K562 (cell line): ENCODE measurements around the gene PLA2G2C. TPM values are rescaled to one million over a fixed set of nuclear protein-coding genes. Genes with fewer than 3 reads are reported as not detected.

ENCODE experiments used
- CBX5 ChIP-seq: IDR thresholded peaks from 2 replicates; pipeline ENCODE4 v1.6.1; 2014; ENCODE audit warnings: low read depth, borderline replicate concordance
- ELF4 ChIP-seq: fragments of 450-650 bp; formaldehyde crosslinking; IDR thresholded peaks from 2 replicates; pipeline ENCODE4 v1.4.0; 2022; ENCODE audit warnings: missing genetic modification characterization
- ETV1 ChIP-seq: fragments of 450-650 bp; conservative IDR thresholded peaks from 2 replicates; pipeline ENCODE4 v1.6.1; 2016; ENCODE audit warnings: missing genetic modification characterization, control low read depth, low read depth, missing compliant biosample characterization
- JUND ChIP-seq, 2 experiments: IDR thresholded peaks; 2 replicates in 1 of 2; 3 replicates in 1 of 2; pipeline ENCODE4 v1.6.1; 2011; ENCODE audit warnings: borderline replicate concordance in 2 of 2, low read depth in 2 of 2, low read length in 2 of 2, improper control_type of control experiment in 1 of 2, missing biosample characterization in 1 of 2, missing genetic modification characterization in 1 of 2, missing genetic modification reagents in 1 of 2
- MAFF ChIP-seq: IDR thresholded peaks from 2 replicates; pipeline ENCODE4 v1.6.1; 2012; ENCODE audit warnings: low read length, improper control_type of control experiment
- NCOA4 ChIP-seq: fragments of 450-650 bp; IDR thresholded peaks from 2 replicates; pipeline ENCODE4 v1.6.1; 2018; ENCODE audit warnings: mild to moderate bottlenecking; ENCODE audit not compliant: partially characterized antibody
- NR0B1 ChIP-seq: fragments of 450-650 bp; IDR thresholded peaks from one replicate; pipeline ENCODE4 v1.6.1; 2018; ENCODE audit warnings: mild to moderate bottlenecking, moderate library complexity; ENCODE audit not compliant: partially characterized antibody
- PCBP2 ChIP-seq: fragments of 200-400 bp; formaldehyde crosslinking; IDR thresholded peaks from 2 replicates; pipeline ENCODE4 v1.6.1; 2018; ENCODE audit warnings: low read length, low read depth, mild to moderate bottlenecking, moderate library complexity; ENCODE audit not compliant: poor library complexity, severe bottlenecking
- PHB ChIP-seq: fragments of 250-450 bp; sonication (Bioruptor Pico); IDR thresholded peaks from 2 replicates; pipeline ENCODE4 v1.5.0; 2021
- PHTF2 ChIP-seq: fragments of 250-450 bp; sonication (Bioruptor Pico); IDR thresholded peaks from 2 replicates; pipeline ENCODE4 v1.5.0; 2021; ENCODE audit warnings: mild to moderate bottlenecking
- POLR2G ChIP-seq: fragments of 200-400 bp; formaldehyde crosslinking; IDR thresholded peaks from 2 replicates; pipeline ENCODE4 v1.6.1; 2017; ENCODE audit warnings: low read depth, mild to moderate bottlenecking, antibody characterized with exemption, low read length, moderate library complexity
- POLR3G ChIP-seq: IDR thresholded peaks from 2 replicates; pipeline ENCODE4 v1.6.1; 2011; ENCODE audit not compliant: insufficient read length, insufficient replicate concordance; ENCODE audit errors: extremely low read depth
- RBM15 ChIP-seq: fragments of 200-400 bp; formaldehyde crosslinking; IDR thresholded peaks from 2 replicates; pipeline ENCODE4 v1.6.1; 2018; ENCODE audit warnings: mild to moderate bottlenecking, low read length, moderate library complexity; ENCODE audit not compliant: insufficient read depth
- SAP30 ChIP-seq: fragments of 200-600 bp; sonication (generic); IDR thresholded peaks from 2 replicates; pipeline ENCODE4 v1.6.1; 2012; ENCODE audit warnings: borderline replicate concordance, low read depth, mild to moderate bottlenecking, moderate library complexity, low read length, control low read depth, inconsistent platforms; ENCODE audit not compliant: insufficient read depth, poor library complexity, severe bottlenecking
- SMARCA4 ChIP-seq: fragments of 450-650 bp; IDR thresholded peaks from 2 replicates; pipeline ENCODE4 v1.6.1; 2016
- XRCC3 ChIP-seq: fragments of 450-650 bp; IDR thresholded peaks from 2 replicates; pipeline ENCODE4 v1.6.1; 2017; ENCODE audit warnings: mild to moderate bottlenecking, moderate library complexity
- ZEB2 ChIP-seq: fragments of 450-650 bp; IDR thresholded peaks from 2 replicates; pipeline ENCODE4 v1.6.1; 2016
- ZNF121 ChIP-seq: sonication (generic); formaldehyde crosslinking; conservative IDR thresholded peaks from 2 replicates; pipeline ENCODE4 v1.8.0; 2022; ENCODE audit warnings: missing genetic modification reagents
- ZNF133 ChIP-seq: fragments of 250-450 bp; sonication (Bioruptor Pico); IDR thresholded peaks from 2 replicates; pipeline ENCODE4 v1.4.0; 2020; ENCODE audit warnings: mild to moderate bottlenecking
- ZNF445 ChIP-seq: fragments of 250-450 bp; sonication (Bioruptor Pico); IDR thresholded peaks from 2 replicates; pipeline ENCODE4 v1.4.0; 2020; ENCODE audit warnings: low read depth, mild to moderate bottlenecking, moderate library complexity
- ZNF778 ChIP-seq: fragments of 450-650 bp; formaldehyde crosslinking; IDR thresholded peaks from 2 replicates; pipeline ENCODE4 v1.4.0; 2020; ENCODE audit warnings: mild to moderate bottlenecking, moderate library complexity
- ZNF785 ChIP-seq: fragments of 250-450 bp; sonication (Bioruptor Pico); IDR thresholded peaks from 2 replicates; pipeline ENCODE4 v1.4.0; 2020; ENCODE audit warnings: mild to moderate bottlenecking
- polyA plus RNA-seq, 8 experiments: library from polyadenylated mRNA; depleted of rRNA in 4 of 8; stranded (reverse) in 5 of 8; unstranded in 3 of 8; fragments of >200 nt; fragmentation: Nextera tagmentation in 2 of 8; fragmentation: Illumina TruSeq in 1 of 8; extraction: Ambion mirVana in 2 of 8; extraction: Trizol in 1 of 8; gene quantifications; 2 replicates each; pipeline versions ENCODE4 v1.2.1 to v1.2.3, GENCODE V29; 2011 to 2014; ENCODE audit warnings: inconsistent platforms in 1 of 8, missing spikeins in 1 of 8
- total RNA-seq, 7 experiments: library from RNA; depleted of rRNA in 6 of 7; stranded (reverse); fragments of >200 nt in 6 of 7; fragmentation: Illumina TruSeq in 2 of 7; extraction: Trizol in 2 of 7; gene quantifications; 2 replicates each; pipeline versions ENCODE4 v1.2.1 to v1.2.3, GENCODE V29; 2011 to 2021; ENCODE audit warnings: low replicate concordance in 1 of 7
- TF ChIP-seq, protein P1 (sequence below): fragments of 250-450 bp; sonication (Bioruptor Pico); IDR thresholded peaks from 2 replicates; pipeline ENCODE4 v1.4.0; 2020
- TF ChIP-seq, protein P2 (sequence below): fragments of 450-650 bp; IDR thresholded peaks from 2 replicates; pipeline ENCODE4 v1.6.1; 2016; ENCODE audit warnings: antibody characterized with exemption
- TF ChIP-seq, protein P3 (sequence below): IDR thresholded peaks from 2 replicates; pipeline ENCODE4 v1.6.1; 2012; ENCODE audit warnings: low read depth, low read length, improper control_type of control experiment, borderline replicate concordance

The PLA2G2C gene
- total and polyA plus RNA-seq, 9 of the 15 experiments (the other 6 are each of a cell fraction or from before 2014, with no cell fraction given): 0.14 to 0.49 (median 0.21) TPM

DNA sequence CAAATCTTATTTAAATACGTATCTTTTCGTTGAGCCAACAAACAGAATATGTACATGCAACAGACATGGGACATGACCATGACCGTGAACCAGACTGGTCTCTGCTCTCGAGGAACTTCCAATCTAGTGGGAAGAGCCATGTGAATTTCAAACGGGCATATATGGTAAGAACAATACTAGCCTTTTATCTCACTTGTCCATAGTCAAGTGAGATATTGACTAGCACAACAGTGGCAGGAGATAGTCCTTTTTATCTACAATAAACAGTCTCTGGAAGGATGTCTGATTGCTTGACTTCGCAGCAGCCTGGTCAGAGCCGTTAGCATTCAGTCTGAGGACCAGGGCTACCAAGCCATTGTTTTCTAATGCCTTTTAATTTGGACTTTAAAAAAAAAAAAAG is 12.6 kb upstream of the PLA2G2C start (continued):
- TF ChIP-seq PHTF2 (CRISPR knock-in tag): no peak
- no peak for TF ChIP-seq ELF4
- TF ChIP-seq NCOA4: no peak
- peak; percentile 93 for TF ChIP-seq SMARCA4
- TF ChIP-seq, protein P1, sequence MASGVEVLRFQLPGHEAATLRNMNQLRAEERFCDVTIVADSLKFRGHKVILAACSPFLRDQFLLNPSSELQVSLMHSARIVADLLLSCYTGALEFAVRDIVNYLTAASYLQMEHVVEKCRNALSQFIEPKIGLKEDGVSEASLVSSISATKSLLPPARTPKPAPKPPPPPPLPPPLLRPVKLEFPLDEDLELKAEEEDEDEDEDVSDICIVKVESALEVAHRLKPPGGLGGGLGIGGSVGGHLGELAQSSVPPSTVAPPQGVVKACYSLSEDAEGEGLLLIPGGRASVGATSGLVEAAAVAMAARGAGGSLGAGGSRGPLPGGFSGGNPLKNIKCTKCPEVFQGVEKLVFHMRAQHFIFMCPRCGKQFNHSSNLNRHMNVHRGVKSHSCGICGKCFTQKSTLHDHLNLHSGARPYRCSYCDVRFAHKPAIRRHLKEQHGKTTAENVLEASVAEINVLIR (CRISPR knock-in tag): peak; percentile 14; the same call in 1 of the 2 replicates
- no peak for TF ChIP-seq XRCC3
- TF ChIP-seq PCBP2: no peak
- TF ChIP-seq ZNF778 (CRISPR knock-in tag): no peak
- no peak for TF ChIP-seq ZEB2
- TF ChIP-seq ZNF133 (CRISPR knock-in tag): no peak
- TF ChIP-seq, protein P2, sequence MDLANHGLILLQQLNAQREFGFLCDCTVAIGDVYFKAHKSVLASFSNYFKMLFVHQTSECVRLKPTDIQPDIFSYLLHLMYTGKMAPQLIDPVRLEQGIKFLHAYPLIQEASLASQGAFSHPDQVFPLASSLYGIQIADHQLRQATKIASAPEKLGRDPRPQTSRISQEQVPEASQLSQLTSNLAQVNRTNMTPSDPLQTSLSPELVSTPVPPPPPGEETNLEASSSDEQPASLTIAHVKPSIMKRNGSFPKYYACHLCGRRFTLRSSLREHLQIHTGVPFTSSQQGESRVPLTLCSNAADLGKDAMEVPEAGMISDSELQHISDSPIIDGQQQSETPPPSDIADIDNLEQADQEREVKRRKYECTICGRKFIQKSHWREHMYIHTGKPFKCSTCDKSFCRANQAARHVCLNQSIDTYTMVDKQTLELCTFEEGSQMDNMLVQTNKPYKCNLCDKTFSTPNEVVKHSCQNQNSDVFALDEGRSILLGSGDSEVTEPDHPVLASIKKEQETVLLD: peak; percentile 60; the same call in 1 of the 2 replicates
- peak; percentile 63; the same call in 1 of the 2 replicates for TF ChIP-seq JUND (IDR thresholded peaks at IDR 0.05; ENCODE audit: borderline replicate concordance, low read depth, low read length)
- peak; percentile 30; the same call in 1 of the 3 replicates for TF ChIP-seq JUND (tag; IDR thresholded peaks at IDR 0.05; ENCODE audit: borderline replicate concordance, low read depth, low read length)
- no peak for TF ChIP-seq ZNF121 (CRISPR knock-in tag)
- TF ChIP-seq, protein P3, sequence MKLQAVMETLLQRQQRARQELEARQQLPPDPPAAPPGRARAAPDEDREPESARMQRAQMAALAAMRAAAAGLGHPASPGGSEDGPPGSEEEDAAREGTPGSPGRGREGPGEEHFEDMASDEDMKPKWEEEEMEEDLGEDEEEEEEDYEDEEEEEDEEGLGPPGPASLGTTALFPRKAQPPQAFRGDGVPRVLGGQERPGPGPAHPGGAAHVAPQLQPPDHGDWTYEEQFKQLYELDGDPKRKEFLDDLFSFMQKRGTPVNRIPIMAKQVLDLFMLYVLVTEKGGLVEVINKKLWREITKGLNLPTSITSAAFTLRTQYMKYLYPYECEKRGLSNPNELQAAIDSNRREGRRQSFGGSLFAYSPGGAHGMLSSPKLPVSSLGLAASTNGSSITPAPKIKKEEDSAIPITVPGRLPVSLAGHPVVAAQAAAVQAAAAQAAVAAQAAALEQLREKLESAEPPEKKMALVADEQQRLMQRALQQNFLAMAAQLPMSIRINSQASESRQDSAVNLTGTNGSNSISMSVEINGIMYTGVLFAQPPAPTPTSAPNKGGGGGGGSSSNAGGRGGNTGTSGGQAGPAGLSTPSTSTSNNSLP: peak; percentile 77; the same call in 1 of the 2 replicates
- TF ChIP-seq MAFF: no peak
- no peak for TF ChIP-seq RBM15
- TF ChIP-seq PHB (CRISPR knock-in tag): no peak
- no peak for TF ChIP-seq POLR2G
- no peak for TF ChIP-seq CBX5
- TF ChIP-seq ZNF445: no peak
- no peak for TF ChIP-seq ETV1 (tag)
- TF ChIP-seq NR0B1: no peak
- no peak for TF ChIP-seq POLR3G
- TF ChIP-seq ZNF785 (CRISPR knock-in tag): no peak
- TF ChIP-seq SAP30: no peak
